HepG2 (cell line): ENCODE data around the gene GPR87. TPM values are rescaled to one million over a fixed set of nuclear protein-coding genes. Genes with fewer than 3 reads are reported as not detected.

Source experiments
- ATAC-seq: fragments of 200-7000 bp; cut with Tn5 transposase; 3 replicates; pipeline ENCODE4 v1.9.1; 2020; ENCODE audit warnings: mild to moderate bottlenecking, moderate library complexity
- BruUV-seq: library from RNA; stranded (reverse); fragments of 400-500 nt; replicated peaks from 2 replicates; lab custom pipeline; 2021; lab: Mats Ljungman, UMichigan
- CTCF ChIA-PET: fragments of 300-600 bp; formaldehyde crosslinking; extraction: SDS; loops from one replicate; lab custom pipeline; 2021; ENCODE audit warnings: low total read pairs, inconsistent platforms, low intra/inter-chr PET ratio; lab: Yijun Ruan, JAX
- POLR2A ChIA-PET: fragments of 350-600 bp; sonication (Branson Sonifier 250); formaldehyde crosslinking; loops from one replicate; lab custom pipeline; 2020; ENCODE audit warnings: antibody characterized with exemption, inconsistent platforms; lab: Yijun Ruan, JAX
- DNase-seq: peaks from one replicate; pipeline ENCODE4 v3.0.0-alpha.2; 2015; ENCODE audit warnings: low spot score
- FAIRE-seq: peaks from 3 replicates; lab custom pipeline; 2011; peaks lifted over from hg19 to GRCh38; lab: Jason Lieb, UNC
- H2AFZ ChIP-seq: one replicate; pipeline ENCODE4 v1.6.1; 2011; ENCODE audit warnings: low read length, inconsistent platforms
- H3K27ac ChIP-seq: fragments of 300-600 bp; 3 replicates; pipeline ENCODE4 v1.8.0; 2011; ENCODE audit warnings: mixed run types, mild to moderate bottlenecking, mixed read lengths, low read length, inconsistent platforms; ENCODE audit not compliant: insufficient read depth; ENCODE audit errors: extremely low read length
- H3K27me3 ChIP-seq, 2 experiments: fragments of 200-600 bp in 1 of 2; 2 replicates in 1 of 2; 3 replicates in 1 of 2; pipeline versions ENCODE4 v1.6.0 to v1.8.0; 2011; ENCODE audit warnings: low read length in 2 of 2, mild to moderate bottlenecking in 2 of 2, moderate library complexity in 2 of 2, inconsistent platforms in 1 of 2; ENCODE audit not compliant: insufficient read depth in 2 of 2, control insufficient read depth in 1 of 2
- H3K36me3 ChIP-seq, 2 experiments: fragments of 200-600 bp in 1 of 2; replicated peaks in 1 of 2; 2 replicates in 1 of 2; 3 replicates in 1 of 2; pipeline versions ENCODE4 v1.5.1 to v1.8.0; 2011; ENCODE audit warnings: low read length in 2 of 2, inconsistent platforms in 1 of 2; ENCODE audit not compliant: insufficient read depth in 2 of 2, control insufficient read depth in 1 of 2
- H3K4me1 ChIP-seq: 2 replicates; pipeline ENCODE4 v1.5.1; 2012; ENCODE audit warnings: low read length, inconsistent platforms; ENCODE audit not compliant: insufficient read depth
- H3K4me2 ChIP-seq: 2 replicates; pipeline ENCODE4 v1.6.0; 2011; ENCODE audit warnings: low read depth, low read length, inconsistent platforms
- H3K4me3 ChIP-seq, 3 experiments: fragments of 200-600 bp in 1 of 3; sonication (generic), shearing (Covaris generic) in 1 of 3; replicated peaks in 1 of 3; 2 replicates each; pipeline ENCODE4 v1.5.1; 2011 to 2016; ENCODE audit warnings: low read length in 3 of 3, inconsistent platforms in 2 of 3, low read depth in 2 of 3, mild to moderate bottlenecking in 2 of 3, control low read depth in 1 of 3, mixed read lengths in 1 of 3; ENCODE audit not compliant: insufficient read depth in 1 of 3
- H3K79me2 ChIP-seq: one replicate; pipeline ENCODE4 v1.6.1; 2011; ENCODE audit warnings: low read length, inconsistent platforms; ENCODE audit not compliant: insufficient read depth
- H3K9ac ChIP-seq: 2 replicates; pipeline ENCODE4 v1.6.0; 2011; ENCODE audit warnings: mild to moderate bottlenecking, low read depth, low read length, inconsistent platforms; ENCODE audit not compliant: insufficient read depth
- H3K9me3 ChIP-seq: 2 replicates; pipeline ENCODE4 v1.5.1; 2012; ENCODE audit warnings: mild to moderate bottlenecking, low read length
- H4K20me1 ChIP-seq: 2 replicates; pipeline ENCODE4 v1.6.0; 2011; ENCODE audit warnings: inconsistent platforms, mild to moderate bottlenecking, low read length, moderate library complexity; ENCODE audit not compliant: insufficient read depth
- ATAD3A ChIP-seq: sonication (generic); formaldehyde crosslinking; IDR thresholded peaks from 2 replicates; pipeline ENCODE4 v1.4.0; 2020; ENCODE audit warnings: missing genetic modification reagents
- HCFC1 ChIP-seq: fragments of 150-350 bp; IDR thresholded peaks from 2 replicates; pipeline ENCODE4 v1.6.1; 2014; ENCODE audit warnings: low read depth, low read length
- HOXA9 ChIP-seq: sonication (generic); formaldehyde crosslinking; IDR thresholded peaks from 2 replicates; pipeline ENCODE4 v1.8.1; 2022; ENCODE audit warnings: missing genetic modification reagents, mild to moderate bottlenecking, moderate library complexity, borderline replicate concordance
- KDM6A ChIP-seq: IDR thresholded peaks from 2 replicates; pipeline ENCODE4 v1.6.1; 2016; ENCODE audit warnings: low read depth
- MAF1 ChIP-seq: sonication (generic); formaldehyde crosslinking; IDR thresholded peaks from 2 replicates; pipeline ENCODE4 v1.5.0; 2020; ENCODE audit warnings: missing genetic modification reagents, borderline replicate concordance
- TCF7L2 ChIP-seq: IDR thresholded peaks from 2 replicates; pipeline ENCODE4 v1.6.1; 2011; ENCODE audit warnings: mild to moderate bottlenecking, low read depth, low read length, moderate library complexity
- ZNF34 ChIP-seq: sonication (generic); formaldehyde crosslinking; IDR thresholded peaks from 2 replicates; pipeline ENCODE4 v1.4.0; 2020; ENCODE audit warnings: mild to moderate bottlenecking, missing genetic modification reagents, borderline replicate concordance
- ZNF501 ChIP-seq: sonication (generic); formaldehyde crosslinking; IDR thresholded peaks from 2 replicates; pipeline ENCODE4 v1.5.1; 2020; ENCODE audit warnings: mild to moderate bottlenecking, moderate library complexity, missing genetic modification reagents
- ZNF75D ChIP-seq: sonication (generic); formaldehyde crosslinking; IDR thresholded peaks from 2 replicates; pipeline ENCODE4 v1.8.1; 2023; ENCODE audit warnings: missing genetic modification reagents, mild to moderate bottlenecking, borderline replicate concordance
- WGBS: methylation state at CpG from one replicate; pipeline ENCODE4 v1.1.6; 2017; ENCODE audit warnings: low lambda C conversion rate; 5-methylcytosine and 5-hydroxymethylcytosine counted together
- in situ Hi-C: cut with HindIII; loops from 2 replicates; pipeline ENCODE4 v1.10.0; 2017; ENCODE audit warnings: low pct_unique_long_range_greater_than_20kb; ENCODE audit not compliant: extremely low pct_ligation_motif_present
- intact Hi-C: fragments of 100-400 bp; cut with micrococcal nuclease; formaldehyde crosslinking; loops from one replicate; pipeline ENCODE4 v1.10.0; 2022; ENCODE audit not compliant: unreplicated experiment
- polyA plus RNA-seq, 8 experiments: library from polyadenylated mRNA; depleted of rRNA in 3 of 8; stranded (reverse) in 7 of 8; unstranded in 1 of 8; fragments of >200 nt; fragmentation: Illumina TruSeq in 4 of 8; extraction: Trizol in 4 of 8; gene quantifications; 2 replicates each; pipeline versions ENCODE4 v1.2.1 to v1.2.3, GENCODE V29; 2011 to 2016; ENCODE audit warnings: low read depth in 4 of 8, missing spikeins in 1 of 8, mixed read lengths in 1 of 8; ENCODE audit not compliant: insufficient read depth in 1 of 8
- total RNA-seq, 5 experiments: library from RNA; depleted of rRNA; stranded (reverse); fragments of >200 nt; fragmentation: Illumina TruSeq; extraction: Trizol; gene quantifications; 2 replicates each; pipeline ENCODE4 v1.2.3, GENCODE V29; 2016; ENCODE audit warnings: low read depth in 1 of 5
- TF ChIP-seq, protein P1 (sequence below): sonication (generic); formaldehyde crosslinking; IDR thresholded peaks from 2 replicates; pipeline ENCODE4 v1.4.0; 2020; ENCODE audit warnings: missing genetic modification reagents

Gene GPR87
- total and polyA plus RNA-seq, 2 of the 13 experiments (the other 11 are each of a cell fraction or from before 2014, with no cell fraction given) = not detected

DNA sequence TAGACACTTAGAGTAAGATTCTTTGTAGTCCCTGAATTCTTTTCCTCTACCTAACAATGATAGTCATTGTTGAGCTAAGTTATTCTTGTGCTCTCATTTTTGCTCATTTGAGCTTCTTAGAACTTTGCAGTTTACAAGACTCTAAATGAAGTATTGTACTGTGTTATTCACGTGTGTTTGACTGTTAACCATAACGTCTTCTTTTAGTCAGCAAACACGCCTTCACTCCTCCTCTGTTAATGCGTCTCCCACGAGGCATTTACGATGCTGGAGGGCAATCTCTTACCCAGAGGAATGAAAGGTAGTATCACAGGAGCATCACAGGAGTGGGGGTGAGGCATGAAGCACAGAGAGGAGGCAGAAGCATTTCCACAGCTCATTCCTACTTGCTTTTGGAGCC is 23.5 kb downstream of the GPR87 start:
- TF ChIP-seq, protein P1, sequence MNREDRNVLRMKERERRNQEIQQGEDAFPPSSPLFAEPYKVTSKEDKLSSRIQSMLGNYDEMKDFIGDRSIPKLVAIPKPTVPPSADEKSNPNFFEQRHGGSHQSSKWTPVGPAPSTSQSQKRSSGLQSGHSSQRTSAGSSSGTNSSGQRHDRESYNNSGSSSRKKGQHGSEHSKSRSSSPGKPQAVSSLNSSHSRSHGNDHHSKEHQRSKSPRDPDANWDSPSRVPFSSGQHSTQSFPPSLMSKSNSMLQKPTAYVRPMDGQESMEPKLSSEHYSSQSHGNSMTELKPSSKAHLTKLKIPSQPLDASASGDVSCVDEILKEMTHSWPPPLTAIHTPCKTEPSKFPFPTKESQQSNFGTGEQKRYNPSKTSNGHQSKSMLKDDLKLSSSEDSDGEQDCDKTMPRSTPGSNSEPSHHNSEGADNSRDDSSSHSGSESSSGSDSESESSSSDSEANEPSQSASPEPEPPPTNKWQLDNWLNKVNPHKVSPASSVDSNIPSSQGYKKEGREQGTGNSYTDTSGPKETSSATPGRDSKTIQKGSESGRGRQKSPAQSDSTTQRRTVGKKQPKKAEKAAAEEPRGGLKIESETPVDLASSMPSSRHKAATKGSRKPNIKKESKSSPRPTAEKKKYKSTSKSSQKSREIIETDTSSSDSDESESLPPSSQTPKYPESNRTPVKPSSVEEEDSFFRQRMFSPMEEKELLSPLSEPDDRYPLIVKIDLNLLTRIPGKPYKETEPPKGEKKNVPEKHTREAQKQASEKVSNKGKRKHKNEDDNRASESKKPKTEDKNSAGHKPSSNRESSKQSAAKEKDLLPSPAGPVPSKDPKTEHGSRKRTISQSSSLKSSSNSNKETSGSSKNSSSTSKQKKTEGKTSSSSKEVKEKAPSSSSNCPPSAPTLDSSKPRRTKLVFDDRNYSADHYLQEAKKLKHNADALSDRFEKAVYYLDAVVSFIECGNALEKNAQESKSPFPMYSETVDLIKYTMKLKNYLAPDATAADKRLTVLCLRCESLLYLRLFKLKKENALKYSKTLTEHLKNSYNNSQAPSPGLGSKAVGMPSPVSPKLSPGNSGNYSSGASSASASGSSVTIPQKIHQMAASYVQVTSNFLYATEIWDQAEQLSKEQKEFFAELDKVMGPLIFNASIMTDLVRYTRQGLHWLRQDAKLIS = no peak
- no peak for TF ChIP-seq ZNF75D (CRISPR knock-in tag)
- no peak for TF ChIP-seq MAF1
- no peak for TF ChIP-seq HCFC1
- no peak for TF ChIP-seq KDM6A (CRISPR knock-in tag)
- TF ChIP-seq ZNF501 = no peak
- TF ChIP-seq ZNF34 (CRISPR knock-in tag) = no peak
- no peak for TF ChIP-seq HOXA9 (CRISPR knock-in tag)
- no peak for TF ChIP-seq TCF7L2
- TF ChIP-seq ATAD3A (CRISPR knock-in tag) = no peak
- intact Hi-C loops (no loop called here), in situ Hi-C loops (no loop called here)
- no peaks in the 10 kb centered on the region for H3K4me1 ChIP-seq
- no peak overlapping the region for H3K9ac ChIP-seq
- WGBS = 32% methylated on average over 6 of the region's 6 CpGs
- no TSS peak for BruUV-seq
- no peak overlapping the region for H3K4me3 ChIP-seq
- ChIA-PET POLR2A (no interaction called here), CTCF (no interaction called here)
- no peaks in the 10 kb centered on the region for H3K79me2 ChIP-seq
- FAIRE-seq (no peak), ATAC-seq (no peak), DNase-seq (no peak)
- no peaks in the 10 kb centered on the region for H4K20me1 ChIP-seq
- no peaks in the 10 kb centered on the region for H3K27me3 ChIP-seq
- no peak overlapping the region for H2AFZ ChIP-seq
- no peaks in the 10 kb centered on the region for H3K36me3 ChIP-seq
- no peak overlapping the region for H3K4me2 ChIP-seq
- no peak overlapping the region for H3K27ac ChIP-seq
- H3K9me3 ChIP-seq = no peaks in the 10 kb centered on the region
